Sigmoid colon (tissue), 7 donors: ENCODE measurements around the gene COL9A3. TPM values are rescaled to one million over a fixed set of nuclear protein-coding genes. Genes with fewer than 3 reads are reported as not detected.

Source experiments
- DNase-seq: peaks from one replicate; pipeline ENCODE4 v3.0.0-alpha.2; 2019
- H3K27ac ChIP-seq, 4 donors: fragments of 200-600 bp; sonication (generic); one replicate each; pipeline ENCODE4 v1.5.1; 2016 to 2019; ENCODE audit warnings: mild to moderate bottlenecking in 1 of 4
- H3K27me3 ChIP-seq, 3 donors: fragments of 200-600 bp; sonication (generic); one replicate each; pipeline ENCODE4 v1.5.1; 2019; ENCODE audit warnings: mild to moderate bottlenecking in 1 of 3
- H3K36me3 ChIP-seq, 4 donors: fragments of 200-600 bp; sonication (generic); one replicate each; pipeline ENCODE4 v1.5.1; 2016 to 2019
- H3K4me1 ChIP-seq, 4 donors: fragments of 200-600 bp; sonication (generic); one replicate each; pipeline ENCODE4 v1.5.1; 2017 to 2019
- H3K4me3 ChIP-seq, 4 donors: fragments of 200-600 bp; sonication (generic); one replicate each; pipeline ENCODE4 v1.5.1; 2017 to 2019; ENCODE audit warnings: mild to moderate bottlenecking in 2 of 4, moderate library complexity in 1 of 4
- H3K9me3 ChIP-seq, 4 donors: fragments of 200-600 bp in 3 of 4; sonication (generic) in 3 of 4; one replicate each; pipeline versions ENCODE4 v1.5.1 to v1.6.1; 2013 to 2019
- CTCF ChIP-seq, 4 experiments: fragments of 450-650 bp in 3 of 4; fragments of 200-600 bp in 1 of 4; IDR thresholded peaks; one replicate each; pipeline ENCODE4 v1.5.1; 2016 to 2019; ENCODE audit warnings: antibody characterized with exemption in 4 of 4, mild to moderate bottlenecking in 3 of 4, moderate library complexity in 2 of 4
- EP300 ChIP-seq, 4 donors: sonication (generic); formaldehyde crosslinking; IDR thresholded peaks; one replicate each; pipeline ENCODE4 v1.6.1; 2017; ENCODE audit warnings: antibody characterized with exemption in 4 of 4
- POLR2A ChIP-seq, 2 donors: fragments of 450-650 bp; IDR thresholded peaks; one replicate each; pipeline ENCODE4 v1.6.1; 2016; ENCODE audit warnings: antibody characterized with exemption in 2 of 2, mild to moderate bottlenecking in 2 of 2, moderate library complexity in 2 of 2
- POLR2AphosphoS5 ChIP-seq, 4 donors: sonication (generic); formaldehyde crosslinking; IDR thresholded peaks; one replicate each; pipeline ENCODE4 v1.6.1; 2017; ENCODE audit warnings: antibody characterized with exemption in 4 of 4
- WGBS, 2 donors: extraction: QIAGEN DNeasy Blood & Tissue Kit; methylation state at CpG; one replicate each; pipeline ENCODE4 v1.1.7; 2013; 5-methylcytosine and 5-hydroxymethylcytosine counted together
- intact Hi-C: fragments of 100-400 bp; cut with DNase I; formaldehyde crosslinking; loops from one replicate; pipeline ENCODE4 v1.15.1; 2023
- polyA plus RNA-seq, 3 donors: library from polyadenylated mRNA; stranded (reverse); fragments of 200-250 nt; gene quantifications; one replicate each; pipeline ENCODE4 v1.2.3, GENCODE V29; 2013
- total RNA-seq, 4 donors: library from RNA; depleted of rRNA; stranded (reverse); fragments of >200 nt; gene quantifications; one replicate each; pipeline ENCODE4 v1.1.0, GENCODE V29; 2016
- donor health status: healthy with polysubstance abuse.
- donor health status: Bipolar disorder and iron deficiency.
- donor health status: healthy.

The COL9A3 gene
- total and polyA plus RNA-seq, 7 donors, result 1.8 to 20.8 (median 5.8) TPM

- TF ChIP-seq POLR2AphosphoS5 (IDR thresholded peaks at IDR 0.05) (no peak), EP300 (IDR thresholded peaks at IDR 0.05) (no peak), POLR2A (IDR thresholded peaks at IDR 0.05) (no peak), CTCF (IDR thresholded peaks at IDR 0.05) (no peak)
- 90 to 93% methylated on average over 20 of the region's 20 CpGs for WGBS, 2 donors
- no peaks in the 10 kb centered on the region for H3K36me3 ChIP-seq
- no peaks in the 10 kb centered on the region for H3K27me3 ChIP-seq
- intact Hi-C loops, result no loop called here
- no peak for DNase-seq
- no peak overlapping the region for H3K4me3 ChIP-seq
- H3K9me3 ChIP-seq, result no peaks in the 10 kb centered on the region
- no peak overlapping the region for H3K27ac ChIP-seq
- peaks cover 0 to 28% (median 14%) of the 10 kb centered on the region in 4 donors for H3K4me1 ChIP-seq
Measured at GRCh38 chr20:62770111-62770910, 46.5 kb upstream of the COL9A3 start.

DNA sequence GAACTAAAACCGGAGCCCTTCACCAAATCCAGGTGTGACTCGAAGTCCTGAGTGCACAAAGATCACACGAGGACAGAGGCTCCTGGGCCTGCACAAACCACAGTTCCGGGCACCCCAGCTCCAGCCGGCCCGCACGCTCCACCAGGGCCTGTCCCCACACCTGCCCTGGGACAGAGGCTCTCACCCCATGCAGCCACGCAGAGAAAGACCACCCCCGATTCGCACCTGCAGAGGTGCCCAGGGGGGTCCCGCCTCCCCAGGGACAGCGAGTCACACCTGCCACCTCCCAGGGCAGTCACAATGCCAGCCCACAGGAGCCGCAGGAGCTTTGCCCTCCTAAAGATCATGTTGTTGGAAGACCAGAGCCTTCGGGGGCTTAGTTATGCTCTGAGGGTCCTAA lies 45.9 kb upstream of the COL9A3 start:
- TF ChIP-seq POLR2A (IDR thresholded peaks at IDR 0.05), result no peak
- TF ChIP-seq EP300 (IDR thresholded peaks at IDR 0.05), result no peak
- TF ChIP-seq POLR2AphosphoS5 (IDR thresholded peaks at IDR 0.05), result no peak
- TF ChIP-seq CTCF (IDR thresholded peaks at IDR 0.05), result no peak
- peaks cover 0 to 28% (median 14%) of the 10 kb centered on the region in 4 donors for H3K4me1 ChIP-seq
- H3K9me3 ChIP-seq, result no peaks in the 10 kb centered on the region
- WGBS, 2 donors, result 83 to 89% methylated on average over 14 of the region's 14 CpGs
- no peak overlapping the region for H3K27ac ChIP-seq
- no peak overlapping the region for H3K4me3 ChIP-seq
- H3K27me3 ChIP-seq, result no peaks in the 10 kb centered on the region
- H3K36me3 ChIP-seq, result no peaks in the 10 kb centered on the region
- intact Hi-C loops, result no loop called here
- no peak for DNase-seq

DNA sequence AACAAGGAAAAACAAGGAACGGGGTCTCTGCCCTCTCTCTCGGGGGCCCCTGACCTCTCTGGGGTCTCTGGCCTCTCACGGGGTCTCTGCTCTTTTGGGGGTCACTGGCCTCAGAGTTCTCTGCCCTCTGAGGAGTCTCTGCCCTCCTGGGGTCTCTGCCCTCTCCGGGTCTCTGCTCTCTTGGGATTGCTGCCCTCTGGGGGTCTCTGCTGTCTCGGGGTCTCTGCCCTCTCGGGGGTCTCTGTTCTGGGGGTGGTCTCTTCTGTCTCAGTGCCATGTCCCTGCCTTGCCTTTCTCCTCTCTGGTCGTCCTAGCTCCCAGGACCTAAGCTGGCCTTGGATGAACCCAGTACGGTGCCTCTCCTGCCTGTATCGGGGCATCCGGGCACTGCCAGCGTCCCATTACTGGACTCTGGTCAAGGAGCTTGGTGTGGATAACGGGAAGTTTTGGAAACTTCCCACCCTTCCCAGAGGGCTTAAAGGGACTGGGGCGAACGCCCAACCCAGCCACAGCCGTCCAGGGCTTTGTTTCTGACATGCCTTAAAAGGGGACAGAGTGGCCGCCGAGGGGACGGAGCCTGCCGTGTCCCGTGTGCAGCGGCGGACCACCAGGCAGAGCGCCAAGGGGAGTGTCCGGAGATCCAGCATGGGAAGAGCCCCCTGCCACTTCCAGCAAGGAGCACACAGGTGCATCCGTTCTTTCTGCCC lies 45.3 kb upstream of the COL9A3 start:
- no peaks in the 10 kb centered on the region for H3K27me3 ChIP-seq
- DNase-seq, result no peak
- H3K27ac ChIP-seq, result no peak overlapping the region
- intact Hi-C loops, result no loop called here
- no peaks in the 10 kb centered on the region for H3K36me3 ChIP-seq
- 80 to 85% methylated on average over 25 of the region's 25 CpGs for WGBS, 2 donors
- no peaks in the 10 kb centered on the region for H3K9me3 ChIP-seq
- TF ChIP-seq EP300 (IDR thresholded peaks at IDR 0.05) (no peak), POLR2A (IDR thresholded peaks at IDR 0.05) (no peak), CTCF (IDR thresholded peaks at IDR 0.05) (no peak), POLR2AphosphoS5 (IDR thresholded peaks at IDR 0.05) (no peak)
- H3K4me3 ChIP-seq, result no peak overlapping the region
- H3K4me1 ChIP-seq, result peaks cover 0 to 28% (median 14%) of the 10 kb centered on the region in 4 donors

- TF ChIP-seq CTCF (IDR thresholded peaks at IDR 0.05) (no peak), POLR2A (IDR thresholded peaks at IDR 0.05) (no peak), EP300 (IDR thresholded peaks at IDR 0.05) (no peak), POLR2AphosphoS5 (IDR thresholded peaks at IDR 0.05) (no peak)
- no peak overlapping the region for H3K4me3 ChIP-seq
- intact Hi-C loops, result no loop called here
- peaks cover 0 to 28% (median 14%) of the 10 kb centered on the region in 4 donors for H3K4me1 ChIP-seq
- 90 to 93% methylated on average over 23 of the region's 23 CpGs for WGBS, 2 donors
- H3K27ac ChIP-seq, result no peak overlapping the region
- no peaks in the 10 kb centered on the region for H3K27me3 ChIP-seq
- H3K9me3 ChIP-seq, result no peaks in the 10 kb centered on the region
- H3K36me3 ChIP-seq, result no peaks in the 10 kb centered on the region
- no peak for DNase-seq
Measured at GRCh38 chr20:62772103-62772611, 44.7 kb upstream of the COL9A3 start.
